HG02588 (cell line): ENCODE results near the gene PHTF2.
"Not testable (repeated sequence)": the region's sequence is repeated elsewhere in the genome, so short reads cannot be mapped to it uniquely, and the experiment has no call there.

Source experiments
- ATAC-seq: cut with Tn5 transposase; IDR thresholded peaks from one replicate; pipeline ENCODE4 v1.9.1; 2021; ENCODE audit warnings: mild to moderate bottlenecking, moderate library complexity; ENCODE audit not compliant: unreplicated experiment

Gene PHTF2

GRCh38 chr7:77983973-77984372 lies 185.4 kb downstream of the PHTF2 start:
- no peak for ATAC-seq

GRCh38 chr7:77985232-77985973 lies 186.8 kb downstream of the PHTF2 start:
- ATAC-seq = no peak

- ATAC-seq = no peak
These were observed 187.4 kb downstream of the PHTF2 start for GRCh38 chr7:77985974-77986339.

- ATAC-seq = no peak
These were observed 191.5 kb downstream of the PHTF2 start for GRCh38 chr7:77989981-77990566.

- no peak for ATAC-seq
These were observed 193.1 kb downstream of the PHTF2 start for GRCh38 chr7:77991656-77992055.

GRCh38 chr7:77993838-77994237 lies 195.3 kb downstream of the PHTF2 start:
- ATAC-seq = no peak

- no peak for ATAC-seq
These were observed 197.1 kb downstream of the PHTF2 start for GRCh38 chr7:77995717-77996116.

GRCh38 chr7:77999168-77999567 lies 200.6 kb downstream of the PHTF2 start:
- not testable (repeated sequence) for ATAC-seq

- no peak for ATAC-seq
These were observed 203.4 kb downstream of the PHTF2 start for GRCh38 chr7:78002021-78002420.

GRCh38 chr7:78002715-78003114 lies 204.1 kb downstream of the PHTF2 start:
- ATAC-seq = no peak

- no peak for ATAC-seq
These were observed 207.6 kb downstream of the PHTF2 start for GRCh38 chr7:78006063-78006755.
